ENCODE data around the gene PANK1. TPM values are rescaled to one million over a fixed set of nuclear protein-coding genes. Genes with fewer than 3 reads are reported as not detected.
A peak's percentile ranks its signal among the peaks of the same experiment; 100 is the strongest.

The PANK1 gene
- total and polyA plus RNA-seq, 12 donors, result 4.0 to 20.9 (median 16.2) TPM

- Histone ChIP-seq H3K9me3 (no peaks in the 10 kb centered on the region), H3K27me3 (peaks cover 0 to 7% (median 0%) of the 10 kb centered on the region in 7 donors), H3K4me3 (no peak overlapping the region), H3K27ac (no peak overlapping the region), H3K4me1 (no peaks in the 10 kb centered on the region), H3K36me3 (no peaks in the 10 kb centered on the region)
- intact Hi-C loops (cut with DNase I), result loop anchor here in 5 of 10 donors (2.0 to 10.0 kb wide), 4 partner anchors 138 to 348 kb away; partner anchors contain the start of gene LIPA (in 1 of the 5)
- DNase-seq (no peak), ATAC-seq (no peak)
- no peak for TF ChIP-seq CTCF (IDR thresholded peaks at IDR 0.05)
- 84 to 90% methylated on average over 1 of the region's 1 CpG for WGBS, 2 donors
Observed at GRCh38 chr10:89565180-89565579, 79.9 kb downstream of the PANK1 start.

- peaks cover 0 to 7% (median 0%) of the 10 kb centered on the region in 7 donors for H3K27me3 ChIP-seq
- peak in 7 of 8 donors; percentile 55 to 80 (median 63) for ATAC-seq
- TF ChIP-seq CTCF (IDR thresholded peaks at IDR 0.05), result peak; percentile 61 to 85 (median 79)
- no peaks in the 10 kb centered on the region for H3K9me3 ChIP-seq
- no peak overlapping the region for H3K4me3 ChIP-seq
- intact Hi-C loops (cut with DNase I), result loop anchor here in 8 of 10 donors (1.0 to 10.0 kb wide), 10 partner anchors 97 to 347 kb away; partner anchors contain the start of genes KIF20B (in 1 of the 8) and LIPA (in 1 of the 8)
- no peaks in the 10 kb centered on the region for H3K4me1 ChIP-seq
- peak in 1 of 2 donors; percentile 17 for DNase-seq
- 20 to 29% methylated on average over 2 of the region's 2 CpGs for WGBS, 2 donors
- H3K27ac ChIP-seq, result no peak overlapping the region
- H3K36me3 ChIP-seq, result no peaks in the 10 kb centered on the region
Observed at GRCh38 chr10:89563861-89564478, 81.1 kb downstream of the PANK1 start.

GRCh38 chr10:89563311-89563710 is 81.7 kb downstream of the PANK1 start:
- Histone ChIP-seq H3K9me3 (no peaks in the 10 kb centered on the region), H3K4me1 (no peaks in the 10 kb centered on the region), H3K27me3 (peaks cover 0 to 7% (median 0%) of the 10 kb centered on the region in 7 donors), H3K36me3 (no peaks in the 10 kb centered on the region), H3K27ac (no peak overlapping the region), H3K4me3 (no peak overlapping the region)
- 97 to 99% methylated on average over 3 of the region's 3 CpGs for WGBS, 2 donors
- intact Hi-C loops (cut with DNase I), result loop anchor here in 6 of 10 donors (1.0 to 10.0 kb wide), 7 partner anchors 96 to 346 kb away; partner anchors contain the start of gene LIPA (in 1 of the 6)
- TF ChIP-seq CTCF (IDR thresholded peaks at IDR 0.05), result no peak
- no peak for DNase-seq
- no peak for ATAC-seq

GRCh38 chr10:89556600-89556999 is 88.4 kb downstream of the PANK1 start:
- intact Hi-C loops (cut with DNase I), result loop anchor here in 4 of 10 donors (5.0 to 10.0 kb wide), 2 partner anchors 82 to 129 kb away; no protein-coding TSS in a partner anchor
- H3K4me1 ChIP-seq, result peaks cover 0 to 8% (median 0%) of the 10 kb centered on the region in 9 donors
- no peak overlapping the region for H3K27ac ChIP-seq
- no peak overlapping the region for H3K4me3 ChIP-seq
- H3K36me3 ChIP-seq, result no peaks in the 10 kb centered on the region
- H3K9me3 ChIP-seq, result no peaks in the 10 kb centered on the region
- 79 to 95% methylated on average over 1 of the region's 1 CpG for WGBS, 2 donors
- no peak for DNase-seq
- TF ChIP-seq CTCF (IDR thresholded peaks at IDR 0.05), result no peak
- H3K27me3 ChIP-seq, result no peaks in the 10 kb centered on the region
- no peak for ATAC-seq
